Esophagus squamous epithelium (tissue), 4 donors: ENCODE measurements around the gene PEAR1.

ENCODE experiments used
- CTCF ChIP-seq, 6 experiments: fragments of 450-650 bp in 4 of 6; fragments of 200-600 bp in 2 of 6; sonication (generic) in 2 of 6; IDR thresholded peaks; one replicate each; pipeline ENCODE4 v1.5.1; 2016 to 2019; ENCODE audit warnings: antibody characterized with exemption in 6 of 6, mild to moderate bottlenecking in 4 of 6, moderate library complexity in 4 of 6
- POLR2A ChIP-seq, 4 donors: fragments of 450-650 bp; IDR thresholded peaks; one replicate each; pipeline ENCODE4 v1.6.1; 2017; ENCODE audit warnings: antibody characterized with exemption in 4 of 4, mild to moderate bottlenecking in 4 of 4, moderate library complexity in 3 of 4

- no peak for TF ChIP-seq POLR2A (IDR thresholded peaks at IDR 0.05)
- TF ChIP-seq CTCF (IDR thresholded peaks at IDR 0.05): no peak
These were observed 38.9 kb upstream of the PEAR1 start for GRCh38 chr1:156854634-156855033.
